HepG2 (cell line): Measurements from ENCODE around the gene SIKE1. TPM values are rescaled to one million over a fixed set of nuclear protein-coding genes. Genes with fewer than 3 reads are reported as not detected.

Source experiments
- DNMT1 ChIP-seq: sonication (generic); formaldehyde crosslinking; IDR thresholded peaks from 2 replicates; pipeline ENCODE4 v1.5.1; 2020; ENCODE audit warnings: mild to moderate bottlenecking, missing genetic modification reagents
- EHMT2 ChIP-seq: fragments of 200-600 bp; sonication (generic); IDR thresholded peaks from 2 replicates; pipeline ENCODE4 v1.7.0; 2017; ENCODE audit warnings: antibody characterized with exemption, low read depth, low read length, borderline replicate concordance
- FIP1L1 ChIP-seq: fragments of 200-400 bp; formaldehyde crosslinking; IDR thresholded peaks from 2 replicates; pipeline ENCODE4 v1.6.1; 2018; ENCODE audit warnings: low read depth, mild to moderate bottlenecking, low read length, moderate library complexity, borderline replicate concordance; ENCODE audit not compliant: insufficient read depth
- HIVEP1 ChIP-seq: sonication (generic); formaldehyde crosslinking; IDR thresholded peaks from 2 replicates; pipeline ENCODE4 v1.4.0; 2020; ENCODE audit warnings: mild to moderate bottlenecking, missing genetic modification reagents
- HNF1A ChIP-seq, 2 experiments: sonication (generic) in 1 of 2; formaldehyde crosslinking in 1 of 2; IDR thresholded peaks; 2 replicates each; pipeline versions ENCODE4 v1.4.0 to v1.6.1; 2016 to 2020; ENCODE audit warnings: borderline replicate concordance in 1 of 2, low read depth in 1 of 2, mild to moderate bottlenecking in 1 of 2, missing genetic modification reagents in 1 of 2
- HOXA9 ChIP-seq: sonication (generic); formaldehyde crosslinking; IDR thresholded peaks from 2 replicates; pipeline ENCODE4 v1.8.1; 2022; ENCODE audit warnings: missing genetic modification reagents, mild to moderate bottlenecking, moderate library complexity, borderline replicate concordance
- MATR3 ChIP-seq: sonication (generic); formaldehyde crosslinking; IDR thresholded peaks from 2 replicates; pipeline ENCODE4 v1.4.0; 2020; ENCODE audit warnings: missing genetic modification reagents
- MTA3 ChIP-seq: sonication (generic); formaldehyde crosslinking; IDR thresholded peaks from 2 replicates; pipeline ENCODE4 v1.4.0; 2020; ENCODE audit warnings: missing genetic modification reagents
- POLR2AphosphoS5 ChIP-seq: IDR thresholded peaks from 2 replicates; pipeline ENCODE4 v1.6.1; 2012; ENCODE audit warnings: low read depth, low read length
- SMARCE1 ChIP-seq: fragments of 450-650 bp; IDR thresholded peaks from 2 replicates; pipeline ENCODE4 v1.6.1; 2017; ENCODE audit warnings: borderline replicate concordance
- SNAPC4 ChIP-seq: sonication (generic); formaldehyde crosslinking; IDR thresholded peaks from 2 replicates; pipeline ENCODE4 v1.4.0; 2020; ENCODE audit warnings: mild to moderate bottlenecking, missing genetic modification reagents
- ZBTB25 ChIP-seq: IDR thresholded peaks from 2 replicates; pipeline ENCODE4 v1.6.1; 2018; ENCODE audit warnings: missing genetic modification reagents
- ZFP82 ChIP-seq: sonication (generic); formaldehyde crosslinking; IDR thresholded peaks from 2 replicates; pipeline ENCODE4 v1.5.1; 2020; ENCODE audit warnings: mild to moderate bottlenecking, missing genetic modification reagents, borderline replicate concordance
- ZKSCAN5 ChIP-seq: sonication (generic); formaldehyde crosslinking; IDR thresholded peaks from 2 replicates; pipeline ENCODE4 v1.5.1; 2020; ENCODE audit warnings: mild to moderate bottlenecking, missing genetic modification reagents
- ZNF34 ChIP-seq: sonication (generic); formaldehyde crosslinking; IDR thresholded peaks from 2 replicates; pipeline ENCODE4 v1.4.0; 2020; ENCODE audit warnings: mild to moderate bottlenecking, missing genetic modification reagents, borderline replicate concordance
- ZNF460 ChIP-seq: sonication (generic); formaldehyde crosslinking; IDR thresholded peaks from 2 replicates; pipeline ENCODE4 v1.5.1; 2020; ENCODE audit warnings: missing genetic modification reagents, mild to moderate bottlenecking, borderline replicate concordance
- ZNF891 ChIP-seq: sonication (generic); formaldehyde crosslinking; IDR thresholded peaks from 2 replicates; pipeline ENCODE4 v1.5.0; 2020; ENCODE audit warnings: mild to moderate bottlenecking, missing genetic modification reagents
- ZZZ3 ChIP-seq: sonication (generic); formaldehyde crosslinking; IDR thresholded peaks from 2 replicates; pipeline ENCODE4 v1.4.0; 2020; ENCODE audit warnings: missing genetic modification reagents, mild to moderate bottlenecking, borderline replicate concordance
- polyA plus RNA-seq, 8 experiments: library from polyadenylated mRNA; depleted of rRNA in 3 of 8; stranded (reverse) in 7 of 8; unstranded in 1 of 8; fragments of >200 nt; fragmentation: Illumina TruSeq in 4 of 8; extraction: Trizol in 4 of 8; gene quantifications; 2 replicates each; pipeline versions ENCODE4 v1.2.1 to v1.2.3, GENCODE V29; 2011 to 2016; ENCODE audit warnings: low read depth in 4 of 8, missing spikeins in 1 of 8, mixed read lengths in 1 of 8; ENCODE audit not compliant: insufficient read depth in 1 of 8
- total RNA-seq, 5 experiments: library from RNA; depleted of rRNA; stranded (reverse); fragments of >200 nt; fragmentation: Illumina TruSeq; extraction: Trizol; gene quantifications; 2 replicates each; pipeline ENCODE4 v1.2.3, GENCODE V29; 2016; ENCODE audit warnings: low read depth in 1 of 5

The SIKE1 gene
- total and polyA plus RNA-seq, 2 of the 13 experiments (the other 11 are each of a cell fraction or from before 2014, with no cell fraction given), result 36.5 to 58.4 TPM

GRCh38 chr1:114757455-114758255, 22.8 kb downstream of the SIKE1 start, which contains the start of gene CSDE1 (continued):
- TF ChIP-seq HNF1A (IDR thresholded peaks at IDR 0.05; ENCODE audit: low read depth) (no peak), HNF1A (CRISPR knock-in tag; IDR thresholded peaks at IDR 0.05; ENCODE audit: borderline replicate concordance) (peak; percentile 40; the same call in 1 of the 2 replicates), HOXA9 (peak; percentile 46; the same call in 1 of the 2 replicates), SMARCE1 (no peak), ZBTB25 (CRISPR knock-in tag) (peak; percentile 45; the same call in 1 of the 2 replicates), ZNF34 (CRISPR knock-in tag) (no peak), HIVEP1 (CRISPR knock-in tag) (peak; percentile 64), ZZZ3 (CRISPR knock-in tag) (no peak), ZKSCAN5 (CRISPR knock-in tag) (no peak), FIP1L1 (0 out of 2 replicates have a peak, but pooled peaks have one; percentile 23), DNMT1 (CRISPR knock-in tag) (no peak), EHMT2 (no peak; the same call in 1 of the 2 replicates), ZNF891 (CRISPR knock-in tag) (peak; percentile 92), SNAPC4 (peak; percentile 74; the same call in 1 of the 2 replicates), ZNF460 (CRISPR knock-in tag) (peak; percentile 99), MTA3 (no peak), ZFP82 (no peak; the same call in 1 of the 2 replicates), MATR3 (no peak), POLR2AphosphoS5 (peak; percentile 93)
